A549 treated with AZD2906 at 1 μM for 4 hours (cell line): ENCODE data around the gene ZNF606. TPM values are rescaled to one million over a fixed set of nuclear protein-coding genes. Genes with fewer than 3 reads are reported as not detected.

Experiments used
- total RNA-seq: library from RNA; stranded (reverse); fragments of 200-300 nt; extraction: Qiagen RNA extraction; gene quantifications from 5 replicates; pipeline ENCODE4 v1.2.3, GENCODE V29; 2022

Gene ZNF606
- 1.6 to 2.4 TPM (median 2.3 TPM) in 5 replicates for total RNA-seq

GRCh38 chr19:58002384-58003173, at the start of gene ZNF606:
TSS of gene ZNF606 (minus strand) at chr19:58002820. CDS start at chr19:58001319, 1,501 bp downstream.

GRCh38 chr19:58033741-58034476, 31.3 kb upstream of the ZNF606 start, which contains the start of gene ZSCAN1:
TSS of gene ZSCAN1 (plus strand) at chr19:58034025. CDS start at chr19:58037837, 3,812 bp downstream.

GRCh38 chr19:57974434-57974833, 28.2 kb downstream of the ZNF606 start, which contains the start of gene C19orf18:
TSS of gene C19orf18 (minus strand) at chr19:57974534. CDS start at chr19:57974432, 102 bp downstream.

GRCh38 chr19:57947419-57948134, 55.0 kb downstream of the ZNF606 start, which contains the start of gene ZNF256:
TSS of gene ZNF256 (minus strand) at chr19:57947706. CDS start at chr19:57947474, 232 bp downstream.

GRCh38 chr19:57934820-57935665, 67.6 kb downstream of the ZNF606 start, which contains the start of gene ZNF418:
TSS of gene ZNF418 (minus strand) at chr19:57935402. CDS start at chr19:57933822, 1,580 bp downstream.

Other genes with a start within 250 kb of the ZNF606 start
- gene ZNF586, start 233.1 kb downstream of the ZNF606 start, total RNA-seq = 6.0 to 6.9 TPM (median 6.5 TPM) in 5 replicates
- 4.5 to 6.0 TPM (median 5.1 TPM) in 5 replicates for gene ZNF552, start 187.9 kb downstream of the ZNF606 start, total RNA-seq
- gene ZNF587B, start 172.5 kb downstream of the ZNF606 start, total RNA-seq = 6.2 to 9.4 TPM (median 6.7 TPM) in 5 replicates
- 5.0 to 7.2 TPM (median 5.8 TPM) in 5 replicates for gene ZNF587, start 153.0 kb downstream of the ZNF606 start, total RNA-seq
- gene ZNF814, start 113.8 kb downstream of the ZNF606 start, total RNA-seq = 1.6 to 2.6 TPM (median 2.3 TPM) in 5 replicates
- gene ZNF417, start 86.2 kb downstream of the ZNF606 start, total RNA-seq = 3.0 to 5.4 TPM (median 3.7 TPM) in 5 replicates
- 0.84 to 1.5 TPM (median 1.2 TPM) in 5 replicates for gene ZNF418, start 67.4 kb downstream of the ZNF606 start, total RNA-seq
- 0.88 to 1.2 TPM (median 1.1 TPM) in 5 replicates for gene ZNF256, start 55.1 kb downstream of the ZNF606 start, total RNA-seq
- gene C19orf18, start 28.3 kb downstream of the ZNF606 start, total RNA-seq = 0.07 to 0.08 TPM in 2 of 5 replicates, not detected in the others
- gene ZSCAN1, start 31.2 kb upstream of the ZNF606 start, total RNA-seq = not detected in 5 replicates
- not detected in 5 replicates for gene ZNF135, start 56.5 kb upstream of the ZNF606 start, total RNA-seq
- 1.9 to 3.5 TPM (median 2.1 TPM) in 5 replicates for gene ZSCAN18, start 95.4 kb upstream of the ZNF606 start, total RNA-seq
- 2.7 to 3.2 TPM (median 3.0 TPM) in 5 replicates for gene ZNF329, start 148.0 kb upstream of the ZNF606 start, total RNA-seq
- gene ZNF274, start 180.2 kb upstream of the ZNF606 start, total RNA-seq = 12.7 to 13.3 TPM (median 13.2 TPM) in 5 replicates
- 17.9 to 24.2 TPM (median 18.3 TPM) in 5 replicates for gene ZNF544, start 226.1 kb upstream of the ZNF606 start, total RNA-seq